B cell (primary cell): ENCODE measurements around the gene SLC9A3. TPM values are rescaled to one million over a fixed set of nuclear protein-coding genes. Genes with fewer than 3 reads are reported as not detected.

Source experiments
- ATAC-seq: fragments of 200-7000 bp; cut with Tn5 transposase; one replicate; pipeline ENCODE4 v1.10.0; 2021; ENCODE audit warnings: low read depth, mild to moderate bottlenecking, moderate number of reproducible peaks, moderate library complexity
- CTCF ChIA-PET: fragments of 350-600 bp; sonication (Branson Sonifier 250); formaldehyde crosslinking; loops from one replicate; lab custom pipeline; 2021; ENCODE audit warnings: antibody characterized with exemption, inconsistent platforms; lab: Charles Lee
- POLR2A ChIA-PET: fragments of 350-600 bp; sonication (Branson Sonifier 250); formaldehyde crosslinking; loops from one replicate; lab custom pipeline; 2021; ENCODE audit warnings: antibody characterized with exemption; lab: Charles Lee
- DNase-seq: peaks from one replicate; pipeline ENCODE4 v3.0.0; 2013
- H2AFZ ChIP-seq: 2 replicates; pipeline ENCODE4 v1.6.1; 2012; ENCODE audit warnings: mild to moderate bottlenecking, low read depth, low read length; ENCODE audit not compliant: insufficient read depth, poor library complexity, severe bottlenecking
- H3K27ac ChIP-seq, 2 donors: 1 replicate in 1 of 2; 2 replicates in 1 of 2; pipeline ENCODE4 v1.5.1; 2012 to 2013; ENCODE audit warnings: low read length in 2 of 2, mild to moderate bottlenecking in 2 of 2, moderate library complexity in 1 of 2
- H3K27me3 ChIP-seq, 4 experiments: fragments of 200-600 bp in 1 of 4; sonication (generic) in 1 of 4; replicated peaks in 1 of 4; 1 replicate in 2 of 4; 2 replicates in 2 of 4; pipeline versions ENCODE4 v1.6.1 to v1.7.0; 2013 to 2016; ENCODE audit warnings: low read length in 3 of 4, mild to moderate bottlenecking in 2 of 4, mixed read lengths in 1 of 4, moderate library complexity in 1 of 4; ENCODE audit not compliant: insufficient read depth in 4 of 4, control insufficient read depth in 3 of 4; ENCODE audit errors: control extremely low read depth in 1 of 4
- H3K36me3 ChIP-seq, 2 experiments: replicated peaks in 1 of 2; 1 replicate in 1 of 2; 2 replicates in 1 of 2; pipeline versions ENCODE4 v1.6.1 to v1.7.1; 2013; ENCODE audit warnings: low read length in 1 of 2; ENCODE audit not compliant: insufficient read depth in 2 of 2, control insufficient read depth in 1 of 2; ENCODE audit errors: control extremely low read depth in 1 of 2, extremely low read depth in 1 of 2
- H3K4me1 ChIP-seq, 2 donors: fragments of 200-600 bp in 1 of 2; sonication (generic) in 1 of 2; 1 replicate in 1 of 2; 2 replicates in 1 of 2; pipeline versions ENCODE4 v1.5.1 to v1.6.1; 2013 to 2017; ENCODE audit warnings: low read length in 2 of 2; ENCODE audit not compliant: control insufficient read depth in 2 of 2, insufficient read depth in 2 of 2
- H3K4me2 ChIP-seq: replicated peaks from 2 replicates; pipeline ENCODE3; 2012; ENCODE audit warnings: mild to moderate bottlenecking, low read depth, low read length; ENCODE audit not compliant: poor library complexity, severe bottlenecking
- H3K4me3 ChIP-seq, 5 experiments: fragments of 200-600 bp in 1 of 5; sonication (generic) in 1 of 5; 1 replicate in 3 of 5; 2 replicates in 2 of 5; pipeline versions ENCODE4 v1.5.1 to v1.7.0; 2011 to 2016; ENCODE audit warnings: low read length in 4 of 5, mild to moderate bottlenecking in 4 of 5, low read depth in 2 of 5, control low read depth in 1 of 5, moderate library complexity in 1 of 5; ENCODE audit not compliant: insufficient read depth in 1 of 5; ENCODE audit errors: control extremely low read depth in 1 of 5, extremely low read depth in 1 of 5
- H3K79me2 ChIP-seq: fragments of 200-600 bp; sonication (generic); one replicate; pipeline ENCODE4 v1.6.0; 2016; ENCODE audit warnings: low read length; ENCODE audit not compliant: control insufficient read depth, insufficient read depth
- H3K9ac ChIP-seq: fragments of 200-600 bp; sonication (generic); 2 replicates; pipeline ENCODE4 v1.6.1; 2017; ENCODE audit warnings: mild to moderate bottlenecking, low read length, moderate library complexity
- H3K9me3 ChIP-seq, 3 donors: one replicate each; pipeline versions ENCODE4 v1.6.1 to v1.7.1; 2013; ENCODE audit warnings: low read length in 2 of 3; ENCODE audit not compliant: control insufficient read depth in 2 of 3, insufficient read depth in 1 of 3; ENCODE audit errors: control extremely low read depth in 1 of 3
- H4K20me1 ChIP-seq: 2 replicates; pipeline ENCODE4 v1.6.0; 2012; ENCODE audit warnings: mild to moderate bottlenecking, low read length; ENCODE audit not compliant: insufficient read depth, control insufficient read depth, poor library complexity, severe bottlenecking
- H3K27ac Mint-ChIP-seq: one replicate; pipeline ENCODE4 v1.8.0; 2021; ENCODE audit warnings: mixed read lengths
- H3K27me3 Mint-ChIP-seq: one replicate; pipeline ENCODE4 v1.8.0; 2021; ENCODE audit warnings: mixed read lengths
- H3K4me1 Mint-ChIP-seq: one replicate; pipeline ENCODE4 v1.8.0; 2021; ENCODE audit warnings: mixed read lengths
- H3K4me3 Mint-ChIP-seq: one replicate; pipeline ENCODE4 v1.8.0; 2021; ENCODE audit warnings: mixed read lengths
- H3K9me3 Mint-ChIP-seq: one replicate; pipeline ENCODE4 v1.8.0; 2022; ENCODE audit warnings: mixed read lengths; ENCODE audit not compliant: insufficient read depth
- CTCF ChIP-seq: fragments of 200-600 bp; IDR thresholded peaks from one replicate; pipeline ENCODE4 v1.8.0; 2022; ENCODE audit warnings: antibody characterized with exemption, mild to moderate bottlenecking
- EZH2 ChIP-seq: IDR thresholded peaks from 2 replicates; pipeline ENCODE4 v1.6.1; 2012; ENCODE audit warnings: borderline replicate concordance, low read depth, mild to moderate bottlenecking, moderate library complexity, low read length; ENCODE audit not compliant: insufficient read depth, poor library complexity, severe bottlenecking
- WGBS: methylation state at CpG from one replicate; pipeline ENCODE4 v1.1.5; 2013; ENCODE audit warnings: missing lambda C conversion rate; ENCODE audit not compliant: insufficient coverage; 5-methylcytosine and 5-hydroxymethylcytosine counted together
- intact Hi-C: fragments of 100-400 bp; cut with micrococcal nuclease; formaldehyde crosslinking; loops from one replicate; pipeline ENCODE4 v1.10.0; 2022
- polyA plus RNA-seq: library from polyadenylated mRNA; depleted of rRNA; stranded (reverse); fragments of >200 nt; gene quantifications from 2 replicates; pipeline ENCODE4 v1.2.3, GENCODE V29; 2012
- total RNA-seq, 2 donors: library from RNA; stranded (reverse); fragments of 120-200 nt in 1 of 2; gene quantifications; 1 replicate in 1 of 2; 2 replicates in 1 of 2; pipeline versions ENCODE4 v1.2.3 to v1.2.4, GENCODE V29; 2013 to 2022

SLC9A3 gene
- total and polyA plus RNA-seq, 2 donors (not counting 1 experiment from before 2014, with no cell fraction given) = 0.84 to 2.0 TPM

- H3K9ac ChIP-seq = no peak overlapping the region
- ChIA-PET CTCF (no interaction called here), POLR2A (no interaction called here)
- no peak overlapping the region for H3K4me3 Mint-ChIP-seq
- no peak overlapping the region for H2AFZ ChIP-seq
- peaks cover 51% of the 10 kb centered on the region for H3K27me3 Mint-ChIP-seq
- H3K4me1 ChIP-seq = no peaks in the 10 kb centered on the region
- no peaks in the 10 kb centered on the region for H3K4me1 Mint-ChIP-seq
- intact Hi-C loops = no loop called here
- H4K20me1 ChIP-seq = no peaks in the 10 kb centered on the region
- no peak overlapping the region for H3K4me2 ChIP-seq
- H3K36me3 ChIP-seq = no peaks in the 10 kb centered on the region
- H3K9me3 ChIP-seq = peaks cover 0 to 12% (median 0%) of the 10 kb centered on the region in 3 donors
- WGBS = 86% methylated on average over 11 of the region's 12 CpGs
- H3K27ac Mint-ChIP-seq = no peak overlapping the region
- no peak overlapping the region for H3K27ac ChIP-seq
- TF ChIP-seq CTCF (no peak), EZH2 (no peak)
- peaks cover 0 to 46% (median 14%) of the 10 kb centered on the region in 4 experiments for H3K27me3 ChIP-seq
- H3K4me3 ChIP-seq = no peak overlapping the region
- H3K9me3 Mint-ChIP-seq = peaks cover 3% of the 10 kb centered on the region
- ATAC-seq (no peak), DNase-seq (no peak)
- no peaks in the 10 kb centered on the region for H3K79me2 ChIP-seq
Observed at GRCh38 chr5:514101-514485, 10.2 kb downstream of the SLC9A3 start.

GRCh38 chr5:513216-514100 is 10.8 kb downstream of the SLC9A3 start:
- H3K9ac ChIP-seq = no peak overlapping the region
- ChIA-PET CTCF (no interaction called here), POLR2A (no interaction called here)
- H3K36me3 ChIP-seq = no peaks in the 10 kb centered on the region
- H3K4me1 Mint-ChIP-seq = no peaks in the 10 kb centered on the region
- H3K4me2 ChIP-seq = no peak overlapping the region
- 50% methylated on average over 30 of the region's 31 CpGs for WGBS
- peaks cover 0 to 8% (median 0%) of the 10 kb centered on the region in 3 donors for H3K9me3 ChIP-seq
- peaks cover 0 to 40% (median 12%) of the 10 kb centered on the region in 4 experiments for H3K27me3 ChIP-seq
- H4K20me1 ChIP-seq = no peaks in the 10 kb centered on the region
- H3K9me3 Mint-ChIP-seq = peaks cover 3% of the 10 kb centered on the region
- H3K27ac ChIP-seq = no peak overlapping the region
- no peaks in the 10 kb centered on the region for H3K4me1 ChIP-seq
- no peak overlapping the region for H3K4me3 Mint-ChIP-seq
- no peak overlapping the region for H2AFZ ChIP-seq
- ATAC-seq = no peak
- no peak for DNase-seq
- H3K27me3 Mint-ChIP-seq = peaks cover 51% of the 10 kb centered on the region
- no peak overlapping the region for H3K4me3 ChIP-seq
- TF ChIP-seq EZH2 (no peak), CTCF (no peak)
- peak overlapping the region; percentile 13 for H3K27ac Mint-ChIP-seq
- intact Hi-C loops = no loop called here
- H3K79me2 ChIP-seq = no peaks in the 10 kb centered on the region
